GM21825 (cell line): ENCODE data around the gene ARAF.
"Not testable (repeated sequence)": the region's sequence is repeated elsewhere in the genome, so short reads cannot be mapped to it uniquely, and the experiment has no call there.

ENCODE experiments used
- ATAC-seq: cut with Tn5 transposase; IDR thresholded peaks from one replicate; pipeline ENCODE4 v1.9.1; 2021; ENCODE audit warnings: mild to moderate bottlenecking, moderate library complexity; ENCODE audit not compliant: unreplicated experiment

The ARAF gene

GRCh38 chrX:47560934-47561658, at the start of gene ARAF:
TSS of gene ARAF (plus strand) at chrX:47561205. CDS start at chrX:47562968, 1,763 bp downstream.
- ATAC-seq, result peak; percentile 84

- ATAC-seq, result not testable (repeated sequence)
Observed at GRCh38 chrX:47512383-47512782, 48.6 kb upstream of the ARAF start.

- not testable (repeated sequence) for ATAC-seq
Observed at GRCh38 chrX:47513034-47513965, 47.7 kb upstream of the ARAF start.

DNA sequence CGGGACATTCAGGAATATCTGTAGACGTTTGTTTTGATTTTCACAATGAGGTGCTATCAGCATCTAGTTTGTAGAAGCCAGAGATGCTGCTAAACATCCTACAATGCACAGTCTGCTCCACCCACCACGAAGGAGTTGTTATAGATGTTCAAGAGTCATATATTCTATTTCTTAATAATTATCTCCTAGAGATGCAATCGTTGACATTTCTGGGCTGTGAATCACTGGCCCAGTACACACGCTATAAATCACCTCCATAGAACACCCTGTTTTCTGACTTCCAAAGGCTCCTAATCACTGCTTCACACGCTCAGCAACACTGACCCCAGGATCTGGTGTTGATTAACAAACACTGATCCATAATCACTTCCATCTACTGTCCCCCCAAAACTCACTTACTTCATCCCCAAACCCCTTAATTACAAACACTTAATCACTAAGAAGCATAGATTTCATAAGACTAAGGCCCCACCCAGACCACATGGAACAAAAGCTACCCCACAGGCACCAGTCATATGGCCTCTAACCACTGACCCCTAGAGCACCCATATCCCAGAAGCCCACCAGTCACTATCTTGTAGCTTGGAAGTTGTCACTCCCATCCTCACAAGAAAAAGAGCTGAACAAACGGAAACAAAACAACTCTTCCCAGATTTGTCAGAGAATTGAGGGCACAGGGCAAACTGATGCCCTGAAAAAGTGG, 46.3 kb upstream of the ARAF start:
- ATAC-seq, result no peak

DNA sequence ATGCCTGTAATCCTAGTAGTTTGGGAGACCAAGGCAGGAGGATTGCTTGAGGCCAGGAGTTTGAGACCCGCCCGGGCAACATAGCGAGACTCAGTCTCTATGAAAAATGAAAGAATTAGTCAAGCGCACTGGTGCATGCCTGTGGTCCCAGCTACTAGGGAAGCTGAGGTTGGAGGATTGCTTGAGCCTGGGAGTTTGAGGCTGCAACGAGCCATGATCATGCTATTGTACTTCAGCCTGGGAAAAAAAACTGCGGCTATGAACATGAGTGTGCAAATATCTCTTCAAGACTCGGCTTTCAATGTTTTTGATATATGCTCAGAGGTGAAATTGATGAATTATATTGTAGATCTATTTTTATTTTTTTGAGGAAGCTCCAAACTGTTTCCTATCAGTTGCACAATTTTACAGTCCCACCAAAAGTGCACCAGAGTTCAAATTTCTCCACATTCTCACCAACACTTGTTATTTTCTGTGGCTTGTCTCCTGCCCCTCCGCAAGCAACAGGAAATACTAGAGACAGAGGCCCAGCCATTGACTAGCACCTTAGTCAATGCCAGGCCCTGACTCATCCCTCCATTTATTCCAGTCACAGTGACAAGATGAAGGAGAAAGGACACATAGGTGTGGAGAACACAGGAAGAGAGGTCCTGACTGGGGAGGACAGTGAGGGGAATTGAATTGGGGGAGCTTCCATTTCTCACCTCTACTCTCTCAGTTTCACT, 44.9 kb upstream of the ARAF start:
- ATAC-seq, result no peak

- no peak for ATAC-seq
Observed at GRCh38 chrX:47518144-47518543, 42.9 kb upstream of the ARAF start.

DNA sequence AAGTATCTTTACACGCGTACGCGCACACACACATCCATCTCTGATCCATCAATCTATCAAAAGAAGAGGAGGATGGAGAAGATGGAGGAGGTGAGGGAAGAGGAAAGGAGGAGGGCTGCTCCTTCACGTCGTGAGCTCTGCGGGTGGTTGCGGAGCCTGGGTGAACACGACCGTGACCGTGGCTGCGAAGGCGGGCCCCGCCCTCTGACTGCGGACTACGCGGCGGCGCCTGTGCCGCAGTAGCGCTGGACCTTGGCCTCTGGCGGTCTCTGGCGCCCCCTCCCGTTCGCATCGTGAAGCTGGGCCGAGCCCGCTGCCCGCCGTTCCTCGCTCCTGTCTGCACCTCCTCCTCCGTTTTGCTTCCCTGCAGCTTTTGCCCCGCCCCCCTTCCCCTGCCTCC, 37.7 kb upstream of the ARAF start:
- ATAC-seq, result peak; percentile 92

DNA sequence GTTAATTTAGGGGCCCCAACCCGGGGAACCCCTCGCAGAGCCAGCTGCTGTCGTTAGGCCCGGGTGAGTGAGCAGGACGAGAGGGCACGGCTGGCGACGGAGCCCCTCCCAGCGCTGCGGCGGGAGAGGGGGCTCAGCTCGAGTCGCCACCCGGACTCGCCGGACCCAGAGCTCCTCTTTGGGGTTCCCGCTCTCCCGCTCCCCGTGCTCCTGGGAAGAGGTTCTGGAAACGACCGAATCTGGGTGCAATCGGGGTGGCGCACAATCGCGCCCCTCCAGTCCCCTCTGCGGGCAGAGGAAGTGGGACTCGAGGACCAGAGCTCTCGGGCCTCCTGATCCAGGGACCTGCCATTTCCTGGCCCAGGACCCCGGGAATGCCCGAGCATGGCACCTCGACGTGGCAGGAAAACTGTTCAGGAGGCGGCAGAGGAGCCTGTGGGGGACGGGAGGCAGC, 37.3 kb upstream of the ARAF start:
- ATAC-seq, result peak; percentile 18

GRCh38 chrX:47529548-47529947, 31.5 kb upstream of the ARAF start:
- no peak for ATAC-seq

DNA sequence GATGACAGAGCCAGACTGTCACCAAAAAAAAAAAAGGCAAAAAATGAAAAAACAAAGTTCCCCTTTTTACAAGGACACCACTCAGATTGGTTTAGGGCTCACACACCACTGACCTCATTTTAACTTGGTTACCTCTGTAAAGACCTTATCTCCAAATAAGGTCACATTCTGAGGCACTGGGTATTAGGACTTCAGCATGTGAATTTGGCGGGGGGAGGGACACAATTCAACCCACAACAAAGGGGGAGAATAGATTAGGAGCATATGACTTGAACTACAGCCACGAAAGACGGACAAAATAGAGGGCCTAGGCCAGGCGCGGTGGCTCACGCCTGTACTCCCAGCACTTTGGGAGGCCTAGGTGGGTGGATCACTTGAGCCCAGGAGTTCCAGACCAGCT, 31.0 kb upstream of the ARAF start:
- no peak for ATAC-seq

DNA sequence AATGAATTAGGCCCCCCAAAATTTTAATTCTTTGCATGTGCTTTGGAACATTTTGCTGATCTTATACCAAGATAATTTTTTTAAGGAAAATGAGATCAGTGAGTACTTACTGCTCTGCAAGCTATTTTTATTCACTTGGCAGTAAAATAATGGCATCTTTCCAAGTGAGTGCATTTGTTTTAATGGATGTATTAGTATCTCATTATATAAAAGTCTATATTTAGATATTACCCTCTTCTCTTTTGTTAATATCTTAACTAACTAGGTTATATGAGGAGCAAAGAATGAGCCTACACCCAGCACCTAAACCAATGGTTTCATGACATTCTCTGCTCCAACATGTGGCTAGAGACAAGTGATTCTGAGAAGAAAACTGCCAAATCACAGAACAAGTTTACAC, 21.1 kb upstream of the ARAF start:
- no peak for ATAC-seq

DNA sequence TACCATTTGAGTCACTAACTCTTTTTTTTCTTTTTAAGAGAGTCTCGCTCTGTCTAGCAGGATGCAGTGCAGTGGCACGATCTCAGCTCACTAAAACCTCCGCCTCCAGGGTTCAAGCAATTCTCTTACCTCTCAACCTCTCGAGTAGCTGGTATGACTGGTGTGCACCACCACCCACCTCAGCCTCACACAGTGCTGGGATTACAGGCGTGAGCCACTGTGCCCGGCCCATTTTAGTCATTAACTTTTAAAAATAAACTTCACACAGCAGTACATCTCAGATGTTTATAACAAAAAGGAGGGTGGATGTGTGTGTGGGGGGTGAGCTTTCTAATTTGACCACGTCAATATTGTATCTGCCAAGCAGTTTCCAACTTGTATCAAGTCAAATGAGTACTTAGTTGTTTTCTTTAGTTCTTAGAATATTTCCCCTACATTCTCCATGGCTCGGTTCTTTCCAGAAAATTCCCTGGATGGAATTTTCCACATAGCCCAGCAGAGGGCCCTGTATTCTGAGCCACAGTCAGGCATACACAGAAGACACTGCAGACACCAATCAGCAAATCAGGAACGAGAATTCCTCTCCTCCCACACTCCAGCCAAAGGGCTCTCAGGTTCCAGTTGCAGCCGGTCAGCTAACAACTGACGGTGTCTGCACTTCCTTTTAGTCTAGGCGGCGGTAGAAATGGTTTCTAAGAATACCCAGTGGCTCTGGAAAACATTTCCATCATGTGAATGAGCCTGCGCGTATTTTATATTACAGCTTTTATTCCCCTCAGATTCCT, 20.1 kb upstream of the ARAF start:
- ATAC-seq, result no peak

DNA sequence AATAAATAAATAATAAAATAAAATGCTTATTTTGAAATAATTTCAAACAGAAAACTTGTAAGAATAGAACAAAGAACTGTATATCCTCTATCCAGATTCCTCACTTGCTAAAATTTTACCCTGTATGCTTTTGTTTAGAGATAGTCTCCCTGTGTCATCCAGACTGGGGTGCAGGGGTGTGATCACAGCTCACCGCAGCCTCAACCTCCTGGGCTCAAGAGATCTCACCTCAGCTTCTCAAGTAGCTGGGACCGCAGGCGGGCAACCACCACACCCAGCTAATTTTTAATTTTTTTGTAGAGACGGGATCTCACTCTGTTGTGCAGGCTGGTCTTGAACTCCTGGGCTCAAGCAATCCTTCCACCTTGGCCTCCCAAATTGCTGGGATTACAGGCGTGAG, 17.5 kb upstream of the ARAF start:
- no peak for ATAC-seq

DNA sequence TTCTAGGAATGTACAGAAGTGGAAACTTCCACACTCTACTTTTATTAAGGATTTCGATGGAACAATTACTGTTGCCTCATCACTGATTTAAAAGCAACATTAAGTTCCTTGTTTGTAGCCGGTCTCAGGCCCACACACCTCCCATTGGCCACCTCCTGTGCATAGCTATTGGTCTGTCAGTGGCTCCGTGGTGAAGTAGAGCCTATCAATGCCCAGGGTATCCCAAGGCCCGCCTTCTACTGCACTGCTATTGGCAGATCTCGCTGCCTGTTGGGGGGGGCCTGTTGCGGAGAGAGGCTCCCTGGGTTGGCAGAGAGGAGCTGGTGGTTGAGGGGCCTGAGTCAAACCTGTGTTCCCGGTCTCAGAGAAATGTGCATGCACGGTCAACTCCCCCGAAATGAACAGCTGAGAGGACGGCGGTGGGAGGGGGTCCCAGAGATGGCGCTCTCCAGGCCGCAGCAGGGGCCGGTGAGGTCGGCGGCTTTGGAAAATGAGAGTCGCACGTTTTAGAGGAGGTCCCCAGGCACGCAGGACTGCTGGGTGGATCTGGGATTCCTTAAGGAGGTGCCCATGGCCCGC, 4.9 kb upstream of the ARAF start:
- peak; percentile 91 for ATAC-seq

- ATAC-seq, result no peak
Observed at GRCh38 chrX:47558436-47558835, 2.6 kb upstream of the ARAF start.

- ATAC-seq, result no peak
Observed at GRCh38 chrX:47560179-47560933, 649 bp upstream of the ARAF start.

DNA sequence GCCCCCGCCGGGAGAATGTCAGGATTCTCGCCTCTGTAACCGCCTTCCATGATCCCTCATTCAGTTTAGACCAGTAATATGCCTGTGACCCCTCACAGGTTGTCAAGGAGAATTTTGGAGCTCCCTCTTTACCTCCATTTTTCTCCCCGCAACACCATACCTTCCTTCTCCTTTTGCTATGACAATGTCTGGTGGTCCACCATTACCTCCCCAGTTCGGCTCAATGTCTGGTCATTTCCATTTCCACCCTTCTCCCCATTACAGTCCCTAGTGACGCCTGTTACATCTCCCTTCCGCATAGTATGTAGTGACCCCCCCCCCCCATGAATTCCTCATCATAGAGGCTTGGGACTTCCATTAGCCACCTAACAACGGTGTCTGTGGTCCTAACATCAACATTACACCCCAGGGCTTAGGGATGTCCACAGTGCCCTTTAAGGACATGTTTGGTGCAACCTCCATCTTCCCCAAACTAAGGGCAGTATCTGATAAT, 700 bp downstream of the ARAF start:
- no peak for ATAC-seq

GRCh38 chrX:47562615-47563243, 1.7 kb downstream of the ARAF start:
- ATAC-seq, result no peak
